Body of pancreas (tissue), 4 donors: ENCODE results near the gene TMSB4X. TPM values are rescaled to one million over a fixed set of nuclear protein-coding genes. Genes with fewer than 3 reads are reported as not detected.
A peak's percentile ranks its signal among the peaks of the same experiment; 100 is the strongest.
"Not testable (repeated sequence)": the region's sequence is repeated elsewhere in the genome, so short reads cannot be mapped to it uniquely, and the experiment has no call there.

Source experiments
- ATAC-seq: fragments of 150-250 bp; one replicate; pipeline ENCODE4 v1.9.1; 2016
- DNase-seq, 4 donors: peaks; one replicate each; pipeline ENCODE4 v3.0.0-alpha.2; 2019
- H3K27ac ChIP-seq, 4 donors: fragments of 200-600 bp; sonication (generic); 1 replicate in 3 of 4; 2 replicates in 1 of 4; pipeline versions ENCODE4 v1.5.1 to v1.6.1; 2016 to 2019; ENCODE audit warnings: mild to moderate bottlenecking in 1 of 4, mixed read lengths in 1 of 4, moderate library complexity in 1 of 4
- H3K27me3 ChIP-seq, 2 donors: fragments of 200-600 bp; sonication (generic); one replicate each; pipeline ENCODE4 v1.6.0; 2016; ENCODE audit warnings: mild to moderate bottlenecking in 1 of 2
- H3K36me3 ChIP-seq, 2 donors: fragments of 200-600 bp; sonication (generic); replicated peaks in 1 of 2; 2 replicates each; pipeline ENCODE4 v1.5.1; 2016; ENCODE audit warnings: low read depth in 2 of 2; ENCODE audit not compliant: insufficient read depth in 1 of 2
- H3K4me1 ChIP-seq: fragments of 200-600 bp; sonication (generic); one replicate; pipeline ENCODE4 v1.6.0; 2016
- H3K4me3 ChIP-seq, 2 donors: fragments of 200-600 bp; sonication (generic); 1 replicate in 1 of 2; 2 replicates in 1 of 2; pipeline ENCODE4 v1.5.1; 2016 to 2019
- H3K9me3 ChIP-seq, 3 donors: fragments of 200-600 bp; sonication (generic); 1 replicate in 2 of 3; 2 replicates in 1 of 3; pipeline ENCODE4 v1.5.1; 2016
- POLR2A ChIP-seq, 3 donors: fragments of 450-650 bp; IDR thresholded peaks; one replicate each; pipeline ENCODE4 v1.6.1; 2016; ENCODE audit warnings: antibody characterized with exemption in 3 of 3, mild to moderate bottlenecking in 2 of 3
- WGBS, 2 donors: methylation state at CpG; one replicate each; pipeline ENCODE4 v1.1.5; 2017; 5-methylcytosine and 5-hydroxymethylcytosine counted together
- intact Hi-C: fragments of 100-400 bp; cut with DNase I; formaldehyde crosslinking; loops from one replicate; pipeline ENCODE4 v1.15.1; 2023
- total RNA-seq, 2 donors: library from RNA; depleted of rRNA; stranded (reverse); fragments of >200 nt; gene quantifications; one replicate each; pipeline ENCODE4 v1.1.0, GENCODE V29; 2016
- TF ChIP-seq, protein P1 (sequence below), 7 experiments: fragments of 450-650 bp in 4 of 7; fragments of 200-600 bp in 3 of 7; sonication (generic) in 3 of 7; IDR thresholded peaks; one replicate each; pipeline ENCODE4 v1.5.1; 2016 to 2019; ENCODE audit warnings: antibody characterized with exemption in 7 of 7

Gene TMSB4X
- total RNA-seq, 2 donors from 2014 or later = 1,104 to 1,472 TPM

DNA sequence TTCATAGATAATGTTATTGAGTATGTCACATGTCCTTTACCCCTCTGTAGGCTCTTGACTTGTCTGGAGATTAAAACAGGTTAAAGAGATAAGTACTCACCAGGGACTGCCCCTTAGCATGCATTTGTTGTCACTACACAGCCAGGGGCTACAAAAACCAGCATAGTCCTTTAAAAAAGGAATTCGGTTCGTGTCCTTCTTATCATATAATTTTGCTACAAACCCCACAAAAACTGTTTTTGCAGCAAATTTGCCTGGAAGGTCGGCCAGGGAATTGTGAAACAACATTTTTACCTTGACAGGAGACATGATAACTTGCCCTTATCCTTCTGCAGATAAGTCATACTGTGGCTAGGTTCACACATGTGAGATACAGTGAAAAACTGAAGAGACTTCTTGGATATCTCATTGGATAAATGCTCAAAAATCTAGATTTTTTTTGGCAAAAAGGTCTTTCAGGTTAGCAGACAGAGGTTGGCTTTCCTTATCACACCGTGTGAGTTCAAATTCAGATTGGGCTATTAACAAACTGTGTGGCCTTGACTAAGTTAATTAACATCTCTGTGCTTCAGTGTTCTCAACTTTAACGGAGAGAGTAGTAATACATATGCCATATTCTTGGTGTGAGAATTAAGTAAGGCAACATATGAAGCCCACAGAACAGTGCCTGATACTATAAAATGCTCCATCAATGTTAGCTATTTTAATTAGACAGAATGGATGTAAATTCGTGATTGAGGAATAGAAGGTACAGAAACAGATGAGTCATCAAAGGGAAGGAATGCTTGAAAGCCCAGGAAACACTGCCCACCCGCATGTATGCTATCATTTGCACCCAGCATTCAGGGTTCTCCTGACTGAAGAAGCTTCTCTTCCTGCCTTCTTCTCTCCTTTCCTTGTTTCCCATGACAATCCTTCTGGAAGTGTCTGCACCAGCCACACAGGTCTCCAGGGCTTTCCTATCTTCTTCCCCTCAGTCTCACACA, 39.5 kb downstream of the TMSB4X start:
- intact Hi-C loops = no loop called here
- no peak for ATAC-seq
- peak overlapping the region in 3 of 4 donors; percentile 32 to 65 (median 40) for H3K27ac ChIP-seq

DNA sequence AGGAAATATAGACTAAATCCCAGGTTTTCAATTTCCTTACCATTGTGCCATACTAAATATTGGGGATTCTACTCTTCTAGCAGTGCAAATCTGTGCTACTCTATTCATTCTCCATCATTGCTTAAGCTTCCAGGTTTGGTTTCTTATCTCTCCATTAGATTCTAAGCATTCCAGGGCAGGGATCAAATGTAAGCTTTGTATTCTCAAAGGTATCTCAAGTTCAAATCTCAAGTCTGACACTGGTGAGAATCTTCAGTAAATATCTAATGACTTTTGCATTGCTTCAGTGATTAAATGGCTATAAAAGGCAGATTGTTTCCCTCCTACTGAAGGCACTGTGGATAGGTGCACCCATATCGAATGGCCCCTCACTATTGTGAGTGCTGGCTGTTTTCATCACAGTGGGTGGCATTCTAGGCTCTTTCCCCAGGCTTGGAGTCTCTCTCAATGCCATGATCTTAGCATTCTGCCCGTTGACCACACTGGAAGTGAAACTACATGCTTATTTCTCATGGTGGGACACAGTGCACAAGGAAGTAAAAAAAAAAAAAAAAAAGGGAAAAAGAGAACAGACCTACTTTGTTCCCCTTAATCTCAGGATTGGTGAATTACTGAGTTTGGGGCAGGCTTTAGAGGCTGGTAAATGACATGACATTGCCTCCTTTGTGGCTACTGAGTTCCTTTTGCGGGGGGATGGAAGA, 40.8 kb downstream of the TMSB4X start:
- no peaks in the 10 kb centered on the region for H3K36me3 ChIP-seq
- intact Hi-C loops = no loop called here
- peak overlapping the region in 1 of 4 donors; percentile 39 for H3K27ac ChIP-seq
- ATAC-seq = no peak
- TF ChIP-seq POLR2A (IDR thresholded peaks at IDR 0.05) = no peak
- TF ChIP-seq, protein P1, sequence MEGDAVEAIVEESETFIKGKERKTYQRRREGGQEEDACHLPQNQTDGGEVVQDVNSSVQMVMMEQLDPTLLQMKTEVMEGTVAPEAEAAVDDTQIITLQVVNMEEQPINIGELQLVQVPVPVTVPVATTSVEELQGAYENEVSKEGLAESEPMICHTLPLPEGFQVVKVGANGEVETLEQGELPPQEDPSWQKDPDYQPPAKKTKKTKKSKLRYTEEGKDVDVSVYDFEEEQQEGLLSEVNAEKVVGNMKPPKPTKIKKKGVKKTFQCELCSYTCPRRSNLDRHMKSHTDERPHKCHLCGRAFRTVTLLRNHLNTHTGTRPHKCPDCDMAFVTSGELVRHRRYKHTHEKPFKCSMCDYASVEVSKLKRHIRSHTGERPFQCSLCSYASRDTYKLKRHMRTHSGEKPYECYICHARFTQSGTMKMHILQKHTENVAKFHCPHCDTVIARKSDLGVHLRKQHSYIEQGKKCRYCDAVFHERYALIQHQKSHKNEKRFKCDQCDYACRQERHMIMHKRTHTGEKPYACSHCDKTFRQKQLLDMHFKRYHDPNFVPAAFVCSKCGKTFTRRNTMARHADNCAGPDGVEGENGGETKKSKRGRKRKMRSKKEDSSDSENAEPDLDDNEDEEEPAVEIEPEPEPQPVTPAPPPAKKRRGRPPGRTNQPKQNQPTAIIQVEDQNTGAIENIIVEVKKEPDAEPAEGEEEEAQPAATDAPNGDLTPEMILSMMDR (IDR thresholded peaks at IDR 0.05) = no peak
- H3K4me3 ChIP-seq = no peak overlapping the region
- H3K9me3 ChIP-seq = no peaks in the 10 kb centered on the region
- DNase-seq = no peak
- H3K27me3 ChIP-seq = no peaks in the 10 kb centered on the region
- WGBS, 2 donors = 51 to 66% methylated on average over 3 of the region's 3 CpGs
- peaks cover 14% of the 10 kb centered on the region for H3K4me1 ChIP-seq

More for the DNA sequence above, 39.5 kb downstream of the TMSB4X start:
- Histone ChIP-seq H3K36me3 (no peaks in the 10 kb centered on the region), H3K9me3 (no peaks in the 10 kb centered on the region), H3K27me3 (no peaks in the 10 kb centered on the region), H3K4me1 (peaks cover 18% of the 10 kb centered on the region), H3K4me3 (no peak overlapping the region)
- DNase-seq = no peak
- WGBS, 2 donors = 27 to 31% methylated on average over 7 of the region's 7 CpGs
- no peak for TF ChIP-seq POLR2A (IDR thresholded peaks at IDR 0.05)
- TF ChIP-seq, protein P1 (IDR thresholded peaks at IDR 0.05) = no peak

DNA sequence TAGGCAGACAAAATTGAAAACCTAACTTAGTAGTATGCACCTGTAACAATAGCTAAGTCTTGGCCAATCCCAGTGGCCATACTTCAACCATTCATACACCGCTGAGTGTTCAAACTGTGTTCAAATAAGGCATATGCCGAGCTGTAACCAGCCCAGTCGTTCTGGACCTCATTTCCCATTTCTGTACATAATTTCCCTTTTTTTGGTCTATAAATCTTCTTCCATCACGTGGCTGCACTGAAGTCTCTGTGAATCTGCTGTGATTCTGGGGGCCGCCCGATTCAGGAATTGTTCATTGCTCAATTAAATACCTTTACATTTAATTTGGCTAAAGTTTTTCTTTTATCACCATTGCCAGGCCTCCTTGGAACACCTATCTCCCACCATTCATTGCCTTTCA, 41.8 kb downstream of the TMSB4X start:
- intact Hi-C loops, ATAC-seq, H3K4me3 ChIP-seq, H3K9me3 ChIP-seq, DNase-seq, H3K27me3 ChIP-seq, H3K27ac ChIP-seq, H3K36me3 ChIP-seq: not testable (repeated sequence)
- H3K4me1 ChIP-seq = peaks cover 14% of the 10 kb centered on the region
- WGBS, 2 donors = 70 to 96% methylated on average over 6 of the region's 6 CpGs

DNA sequence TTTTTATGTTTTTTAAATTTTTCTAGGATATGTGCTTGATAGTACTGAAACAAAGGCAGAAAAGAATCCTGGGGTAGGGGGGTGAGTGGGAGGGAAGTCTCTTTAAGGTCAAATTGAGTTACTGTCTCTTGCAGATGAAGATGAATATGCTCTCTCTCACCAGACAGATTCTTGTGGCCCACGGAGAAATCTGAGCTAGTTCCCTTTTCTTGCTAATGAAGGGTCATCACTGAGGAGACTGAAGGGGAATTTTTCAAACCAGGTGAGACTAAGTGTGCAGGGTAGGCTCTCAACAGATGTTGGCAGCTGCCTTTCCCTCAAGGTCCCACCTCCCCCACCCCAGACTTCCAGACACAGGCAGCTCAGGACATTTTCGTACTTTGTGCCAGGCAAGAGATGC, 48.0 kb downstream of the TMSB4X start:
- Histone ChIP-seq H3K27me3 (no peaks in the 10 kb centered on the region), H3K27ac (no peak overlapping the region), H3K4me1 (peaks cover 7% of the 10 kb centered on the region), H3K4me3 (no peak overlapping the region), H3K9me3 (no peaks in the 10 kb centered on the region), H3K36me3 (no peaks in the 10 kb centered on the region)
- ATAC-seq (no peak), DNase-seq (no peak)
- TF ChIP-seq, protein P1 (IDR thresholded peaks at IDR 0.05) = no peak
- TF ChIP-seq POLR2A (IDR thresholded peaks at IDR 0.05) = no peak
- 48 to 82% methylated on average over 2 of the region's 2 CpGs for WGBS, 2 donors
- intact Hi-C loops = no loop called here

DNA sequence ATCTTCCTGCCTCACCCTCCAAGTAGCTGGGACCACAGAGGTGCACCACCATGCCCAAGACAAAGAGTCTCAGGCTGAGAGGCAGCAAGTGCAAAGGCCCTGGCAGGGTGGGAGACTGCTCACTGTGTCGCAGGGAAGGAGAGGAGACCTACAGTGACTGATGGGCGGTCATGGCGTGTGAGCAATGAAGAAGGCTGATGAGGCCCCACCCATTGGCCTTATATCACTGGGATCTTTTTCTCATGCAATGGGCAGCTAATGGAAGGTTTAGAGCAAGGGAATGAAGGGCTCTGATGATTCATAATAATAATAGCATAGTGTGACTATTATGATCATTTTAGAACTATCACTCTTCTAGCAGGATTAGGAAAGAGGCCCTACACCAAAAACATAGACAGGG, 48.7 kb downstream of the TMSB4X start:
- Histone ChIP-seq H3K9me3 (no peaks in the 10 kb centered on the region), H3K27me3 (no peaks in the 10 kb centered on the region), H3K36me3 (no peaks in the 10 kb centered on the region), H3K4me3 (no peak overlapping the region), H3K4me1 (peaks cover 8% of the 10 kb centered on the region), H3K27ac (peak overlapping the region in 2 of 4 donors; percentile 18 to 40)
- WGBS, 2 donors = 100% methylated on average over 3 of the region's 3 CpGs; no CpG with 5 or more reads in 1 of the 2 donors
- no peak for DNase-seq
- ATAC-seq = no peak
- no peak for TF ChIP-seq POLR2A (IDR thresholded peaks at IDR 0.05)
- TF ChIP-seq, protein P1 (IDR thresholded peaks at IDR 0.05) = no peak
- intact Hi-C loops = no loop called here
